H9 (cell line): ENCODE measurements around the gene LPP. TPM values are rescaled to one million over a fixed set of nuclear protein-coding genes. Genes with fewer than 3 reads are reported as not detected.

Experiments used
- DNase-seq: peaks from one replicate; pipeline ENCODE4 v3.0.0-alpha.2; 2017
- H2AFZ ChIP-seq: one replicate; pipeline ENCODE4 v1.6.1; 2013; ENCODE audit warnings: mild to moderate bottlenecking, low read length, control low read depth, moderate library complexity
- H2AK5ac ChIP-seq: 2 replicates; pipeline ENCODE4 v1.6.1; 2013; ENCODE audit warnings: low read length, control low read depth, mixed read lengths; ENCODE audit not compliant: insufficient read length
- H2BK120ac ChIP-seq: one replicate; pipeline ENCODE4 v1.6.1; 2013; ENCODE audit warnings: low read depth, mild to moderate bottlenecking, low read length, control low read depth, inconsistent platforms; ENCODE audit not compliant: poor library complexity, severe bottlenecking
- H2BK12ac ChIP-seq: 2 replicates; pipeline ENCODE4 v1.6.1; 2013; ENCODE audit warnings: low read length, control low read depth, mixed read lengths, low read depth; ENCODE audit not compliant: insufficient read length
- H2BK15ac ChIP-seq: 2 replicates; pipeline ENCODE4 v1.6.1; 2013; ENCODE audit warnings: low read depth, low read length, control low read depth
- H2BK20ac ChIP-seq: one replicate; pipeline ENCODE4 v1.6.1; 2013; ENCODE audit warnings: low read depth, mild to moderate bottlenecking, low read length, control low read depth, inconsistent platforms; ENCODE audit not compliant: poor library complexity, severe bottlenecking
- H2BK5ac ChIP-seq: 2 replicates; pipeline ENCODE4 v1.6.1; 2013; ENCODE audit warnings: low read length, control low read depth, mixed read lengths; ENCODE audit not compliant: insufficient read length
- H3K14ac ChIP-seq: 2 replicates; pipeline ENCODE4 v1.6.1; 2013; ENCODE audit warnings: low read length, control low read depth; ENCODE audit not compliant: insufficient read depth
- H3K18ac ChIP-seq: 2 replicates; pipeline ENCODE4 v1.6.1; 2013; ENCODE audit warnings: low read depth, mild to moderate bottlenecking, mixed read lengths, low read length, control low read depth; ENCODE audit not compliant: insufficient read length
- H3K23ac ChIP-seq: 2 replicates; pipeline ENCODE4 v1.6.1; 2013; ENCODE audit warnings: low read length, control low read depth, mixed read lengths, low read depth; ENCODE audit not compliant: insufficient read length
- H3K23me2 ChIP-seq: 2 replicates; pipeline ENCODE4 v1.6.1; 2013; ENCODE audit warnings: low read depth, mild to moderate bottlenecking, mixed read lengths, low read length, control low read depth; ENCODE audit not compliant: insufficient read length, poor library complexity, severe bottlenecking
- H3K27ac ChIP-seq: 2 replicates; pipeline ENCODE4 v1.5.1; 2013; ENCODE audit warnings: low read length, control low read depth, mixed read lengths, low read depth; ENCODE audit not compliant: insufficient read length
- H3K27me3 ChIP-seq: 2 replicates; pipeline ENCODE4 v1.6.1; 2013; ENCODE audit warnings: low read length, control low read depth, inconsistent platforms; ENCODE audit not compliant: insufficient read depth
- H3K4ac ChIP-seq: 2 replicates; pipeline ENCODE4 v1.6.1; 2013; ENCODE audit warnings: low read depth, mild to moderate bottlenecking, control low read depth, inconsistent platforms, low read length, moderate library complexity
- H3K4me1 ChIP-seq: 2 replicates; pipeline ENCODE4 v1.6.1; 2013; ENCODE audit warnings: low read length, control low read depth, inconsistent platforms; ENCODE audit not compliant: insufficient read depth
- H3K4me2 ChIP-seq: 2 replicates; pipeline ENCODE4 v1.6.1; 2013; ENCODE audit warnings: low read length, control low read depth, mixed read lengths; ENCODE audit not compliant: insufficient read length, insufficient read depth
- H3K56ac ChIP-seq: 2 replicates; pipeline ENCODE4 v1.6.1; 2013; ENCODE audit warnings: low read depth, mild to moderate bottlenecking, mixed read lengths, low read length, control low read depth; ENCODE audit not compliant: insufficient read length
- H3K79me1 ChIP-seq: 2 replicates; pipeline ENCODE4 v1.6.1; 2013; ENCODE audit warnings: low read depth, mild to moderate bottlenecking, moderate library complexity, low read length, control low read depth, inconsistent platforms; ENCODE audit not compliant: insufficient read depth, poor library complexity, severe bottlenecking
- H3K79me2 ChIP-seq: 2 replicates; pipeline ENCODE4 v1.6.1; 2013; ENCODE audit warnings: low read length, control low read depth, inconsistent platforms; ENCODE audit not compliant: insufficient read depth
- H3K9ac ChIP-seq: 2 replicates; pipeline ENCODE4 v1.6.1; 2013; ENCODE audit warnings: low read length, control low read depth, mixed read lengths; ENCODE audit not compliant: insufficient read length; ENCODE audit errors: extremely low read depth
- H3K9me3 ChIP-seq: one replicate; pipeline ENCODE4 v1.6.1; 2013; ENCODE audit warnings: low read depth, low read length, inconsistent platforms; ENCODE audit not compliant: control insufficient read depth
- H3T11ph ChIP-seq: one replicate; pipeline ENCODE4 v1.6.1; 2013; ENCODE audit warnings: mild to moderate bottlenecking, low read length, control low read depth, inconsistent platforms
- H4K20me1 ChIP-seq: one replicate; pipeline ENCODE4 v1.6.1; 2013; ENCODE audit not compliant: control insufficient read depth, insufficient read length, insufficient read depth
- H4K5ac ChIP-seq: 2 replicates; pipeline ENCODE4 v1.6.1; 2013; ENCODE audit warnings: low read depth, mild to moderate bottlenecking, mixed read lengths, low read length, control low read depth; ENCODE audit not compliant: insufficient read length
- H4K8ac ChIP-seq: replicated peaks from 2 replicates; pipeline ENCODE4 v1.6.1; 2013; ENCODE audit warnings: low read length, control low read depth, mixed read lengths, low read depth; ENCODE audit not compliant: insufficient read length
- H4K91ac ChIP-seq: 2 replicates; pipeline ENCODE4 v1.6.1; 2013; ENCODE audit warnings: low read depth, mild to moderate bottlenecking, moderate library complexity, mixed read lengths, low read length, control low read depth; ENCODE audit not compliant: insufficient read length
- H3K27ac Mint-ChIP-seq, 3 experiments: 2 replicates in 2 of 3; 3 replicates in 1 of 3; pipeline ENCODE4 v1.8.0; 2020 to 2021; ENCODE audit warnings: mixed read lengths in 3 of 3, mild to moderate bottlenecking in 1 of 3, moderate library complexity in 1 of 3
- H3K27me3 Mint-ChIP-seq: 2 replicates; pipeline ENCODE4 v1.8.0; 2021; ENCODE audit warnings: low read depth, mild to moderate bottlenecking, moderate library complexity, mixed read lengths
- H3K36me3 Mint-ChIP-seq, 3 experiments: 2 replicates in 2 of 3; 3 replicates in 1 of 3; pipeline ENCODE4 v1.8.0; 2020 to 2021; ENCODE audit warnings: low read depth in 3 of 3, mixed read lengths in 3 of 3; ENCODE audit not compliant: insufficient read depth in 1 of 3
- H3K4me1 Mint-ChIP-seq, 2 experiments: 2 replicates each; pipeline ENCODE4 v1.8.0; 2020; ENCODE audit warnings: mixed read lengths in 2 of 2
- H3K4me3 Mint-ChIP-seq, 2 experiments: 2 replicates in 1 of 2; 3 replicates in 1 of 2; pipeline ENCODE4 v1.8.0; 2020 to 2021; ENCODE audit warnings: mild to moderate bottlenecking in 2 of 2, mixed read lengths in 2 of 2, moderate library complexity in 1 of 2
- H3K9me3 Mint-ChIP-seq, 2 experiments: 2 replicates in 1 of 2; 3 replicates in 1 of 2; pipeline ENCODE4 v1.8.0; 2020; ENCODE audit warnings: mild to moderate bottlenecking in 2 of 2, mixed read lengths in 2 of 2, moderate library complexity in 1 of 2
- WGBS: extraction: QIAGEN DNeasy Blood & Tissue Kit; methylation state at CpG from one replicate; pipeline ENCODE4 v1.1.7; 2013; ENCODE audit warnings: missing lambda C conversion rate, low lambda C conversion rate, mixed read lengths; ENCODE audit not compliant: insufficient read length; ENCODE audit errors: extremely low coverage; 5-methylcytosine and 5-hydroxymethylcytosine counted together
- total RNA-seq: library from RNA; stranded (reverse); gene quantifications from 2 replicates; pipeline ENCODE4 v1.2.1, GENCODE V29; 2021
- TF ChIP-seq, protein P1 (sequence below): fragments of 200-600 bp; sonication (generic); conservative IDR thresholded peaks from 3 replicates; pipeline ENCODE4 v1.8.0; 2021; ENCODE audit warnings: antibody characterized with exemption, mild to moderate bottlenecking

LPP gene
- total RNA-seq, 1 experiment from 2014 or later = 64.6 TPM

DNA sequence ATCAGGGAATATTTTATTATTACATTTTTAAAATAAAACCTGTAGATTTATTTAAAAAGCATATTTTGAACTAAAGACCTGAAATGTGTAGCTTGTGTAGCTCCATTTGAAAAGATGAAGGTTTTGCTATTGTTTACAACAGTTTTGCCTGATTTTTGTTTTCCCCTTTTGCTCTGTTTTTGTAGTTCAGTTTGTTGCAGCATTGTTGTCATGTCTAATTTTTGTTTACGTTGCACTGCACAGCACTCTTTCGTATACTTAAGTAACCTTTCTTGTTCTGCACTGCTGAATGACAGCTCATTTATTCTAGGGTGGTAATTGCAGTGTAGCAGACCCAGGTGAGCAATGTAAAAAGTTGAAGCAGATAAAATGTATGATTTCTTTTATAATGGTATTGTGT is 435.8 kb downstream of the LPP start:
- H3K27me3 Mint-ChIP-seq = no peaks in the 10 kb centered on the region
- Histone ChIP-seq H2AK5ac (no peak overlapping the region), H4K5ac (no peak overlapping the region), H3T11ph (no peak overlapping the region), H4K91ac (no peak overlapping the region), H2BK15ac (no peak overlapping the region), H3K9me3 (no peaks in the 10 kb centered on the region), H4K8ac (no peak overlapping the region), H3K18ac (no peak overlapping the region), H4K20me1 (no peaks in the 10 kb centered on the region), H3K79me1 (no peaks in the 10 kb centered on the region), H2BK20ac (no peak overlapping the region), H3K56ac (no peak overlapping the region), H3K4me1 (no peaks in the 10 kb centered on the region), H3K79me2 (no peaks in the 10 kb centered on the region), H3K4me2 (no peak overlapping the region), H3K14ac (no peak overlapping the region), H3K23ac (no peak overlapping the region), H2AFZ (no peak overlapping the region), H3K27ac (no peak overlapping the region), H2BK120ac (no peak overlapping the region), H3K4ac (no peak overlapping the region), H3K9ac (no peak overlapping the region), H2BK5ac (no peak overlapping the region), H3K23me2 (no peaks in the 10 kb centered on the region), H3K27me3 (no peaks in the 10 kb centered on the region), H2BK12ac (no peak overlapping the region)
- no CpG with 5 or more reads among the region's 2 CpGs for WGBS
- no peaks in the 10 kb centered on the region for H3K9me3 Mint-ChIP-seq
- no peak overlapping the region for H3K4me3 Mint-ChIP-seq
- no peak overlapping the region for H3K27ac Mint-ChIP-seq
- no peaks in the 10 kb centered on the region for H3K36me3 Mint-ChIP-seq
- TF ChIP-seq, protein P1, sequence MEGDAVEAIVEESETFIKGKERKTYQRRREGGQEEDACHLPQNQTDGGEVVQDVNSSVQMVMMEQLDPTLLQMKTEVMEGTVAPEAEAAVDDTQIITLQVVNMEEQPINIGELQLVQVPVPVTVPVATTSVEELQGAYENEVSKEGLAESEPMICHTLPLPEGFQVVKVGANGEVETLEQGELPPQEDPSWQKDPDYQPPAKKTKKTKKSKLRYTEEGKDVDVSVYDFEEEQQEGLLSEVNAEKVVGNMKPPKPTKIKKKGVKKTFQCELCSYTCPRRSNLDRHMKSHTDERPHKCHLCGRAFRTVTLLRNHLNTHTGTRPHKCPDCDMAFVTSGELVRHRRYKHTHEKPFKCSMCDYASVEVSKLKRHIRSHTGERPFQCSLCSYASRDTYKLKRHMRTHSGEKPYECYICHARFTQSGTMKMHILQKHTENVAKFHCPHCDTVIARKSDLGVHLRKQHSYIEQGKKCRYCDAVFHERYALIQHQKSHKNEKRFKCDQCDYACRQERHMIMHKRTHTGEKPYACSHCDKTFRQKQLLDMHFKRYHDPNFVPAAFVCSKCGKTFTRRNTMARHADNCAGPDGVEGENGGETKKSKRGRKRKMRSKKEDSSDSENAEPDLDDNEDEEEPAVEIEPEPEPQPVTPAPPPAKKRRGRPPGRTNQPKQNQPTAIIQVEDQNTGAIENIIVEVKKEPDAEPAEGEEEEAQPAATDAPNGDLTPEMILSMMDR = no peak
- DNase-seq = no peak
- peaks cover 0 to 12% of the 10 kb centered on the region in 2 experiments for H3K4me1 Mint-ChIP-seq
